Stimulated activated CD8-positive, alpha-beta memory T cell treated with anti-CD3 and anti-CD28 coated beads, Interleukin-7, amount 100 ng/mL, for 4 hours (primary cell): ENCODE measurements around the gene FKBP10.
"Not testable (repeated sequence)": the region's sequence is repeated elsewhere in the genome, so short reads cannot be mapped to it uniquely, and the experiment has no call there.

ENCODE experiments used
- DNase-seq, 2 donors: peaks; one replicate each; pipeline ENCODE4 v3.0.0-alpha.2; 2020; ENCODE audit warnings: low read depth in 2 of 2

Gene FKBP10

GRCh38 chr17:41810659-41811548 lies 1.9 kb upstream of the FKBP10 start:
- DNase-seq, result no peak

- DNase-seq, result peak; percentile 30 to 68
Measured at GRCh38 chr17:41811549-41812380, 1.0 kb upstream of the FKBP10 start, which contains the start of gene P3H4. P3H4 (minus strand) TSS chr17:41811949; CDS start chr17:41811915, 34 bp downstream.

GRCh38 chr17:41813152-41813680 lies 412 bp downstream of the FKBP10 start:
- DNase-seq, result no peak

GRCh38 chr17:41813699-41814124 lies 908 bp downstream of the FKBP10 start:
- no peak for DNase-seq

- no peak for DNase-seq
Measured at GRCh38 chr17:41814195-41814594, 1.4 kb downstream of the FKBP10 start.

- no peak for DNase-seq
Measured at GRCh38 chr17:41816637-41817320, 4.0 kb downstream of the FKBP10 start.

GRCh38 chr17:41818024-41818423 lies 5.2 kb downstream of the FKBP10 start:
- DNase-seq, result no peak

- DNase-seq, result no peak
Measured at GRCh38 chr17:41821776-41822175, 9.0 kb downstream of the FKBP10 start.

- no peak for DNase-seq
Measured at GRCh38 chr17:41822216-41823140, 9.7 kb downstream of the FKBP10 start.

GRCh38 chr17:41823141-41823524 lies 10.3 kb downstream of the FKBP10 start:
- no peak for DNase-seq

GRCh38 chr17:41823580-41823979 lies 10.8 kb downstream of the FKBP10 start:
- no peak for DNase-seq

GRCh38 chr17:41824086-41824485 lies 11.3 kb downstream of the FKBP10 start:
- DNase-seq, result no peak

- DNase-seq, result no peak
Measured at GRCh38 chr17:41825175-41825845, 12.5 kb downstream of the FKBP10 start.

GRCh38 chr17:41829961-41830360 lies 17.2 kb downstream of the FKBP10 start:
- not testable (repeated sequence) for DNase-seq

GRCh38 chr17:41835214-41835799 lies 22.5 kb downstream of the FKBP10 start:
- DNase-seq, result no peak

GRCh38 chr17:41835800-41836549 lies 23.2 kb downstream of the FKBP10 start, which contains the start of gene NT5C3B:
NT5C3B (minus strand) TSS chr17:41836232; CDS start chr17:41836193, 39 bp downstream.
- peak in 1 of 2 donors; percentile 52 for DNase-seq

GRCh38 chr17:41836550-41837196 lies 23.9 kb downstream of the FKBP10 start:
- no peak for DNase-seq
